HG03196 (cell line): ENCODE results near the gene TMEM31.

ENCODE experiments used
- ATAC-seq: cut with Tn5 transposase; IDR thresholded peaks from one replicate; pipeline ENCODE4 v1.9.1; 2021; ENCODE audit not compliant: unreplicated experiment

TMEM31 gene, protein sequence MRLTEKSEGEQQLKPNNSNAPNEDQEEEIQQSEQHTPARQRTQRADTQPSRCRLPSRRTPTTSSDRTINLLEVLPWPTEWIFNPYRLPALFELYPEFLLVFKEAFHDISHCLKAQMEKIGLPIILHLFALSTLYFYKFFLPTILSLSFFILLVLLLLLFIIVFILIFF

DNA sequence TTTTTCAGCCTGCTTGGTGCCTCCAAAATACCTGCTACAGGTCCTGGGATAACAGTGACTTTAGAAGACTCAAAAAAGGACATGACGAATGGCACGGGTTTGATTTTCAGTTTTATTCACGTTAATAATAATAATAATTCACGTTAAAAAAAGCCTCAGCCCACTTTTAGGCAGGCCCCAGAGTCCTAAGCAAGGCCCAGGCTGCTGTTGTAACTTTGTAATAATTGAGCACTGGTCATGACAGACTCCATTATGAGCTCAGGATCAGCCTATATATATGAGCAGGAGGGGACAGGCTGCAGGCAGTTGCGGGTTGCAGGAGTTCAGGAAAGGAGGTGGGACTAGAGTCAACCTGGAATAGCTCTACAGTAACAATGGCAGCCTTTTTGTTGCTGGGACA is at the start of gene TMEM31:
TSS of gene TMEM31 (plus strand) at position 301 of the 400 bp plus-strand sequence. CDS start 1,350 bp downstream, outside the sequence.
- ATAC-seq = no peak

DNA sequence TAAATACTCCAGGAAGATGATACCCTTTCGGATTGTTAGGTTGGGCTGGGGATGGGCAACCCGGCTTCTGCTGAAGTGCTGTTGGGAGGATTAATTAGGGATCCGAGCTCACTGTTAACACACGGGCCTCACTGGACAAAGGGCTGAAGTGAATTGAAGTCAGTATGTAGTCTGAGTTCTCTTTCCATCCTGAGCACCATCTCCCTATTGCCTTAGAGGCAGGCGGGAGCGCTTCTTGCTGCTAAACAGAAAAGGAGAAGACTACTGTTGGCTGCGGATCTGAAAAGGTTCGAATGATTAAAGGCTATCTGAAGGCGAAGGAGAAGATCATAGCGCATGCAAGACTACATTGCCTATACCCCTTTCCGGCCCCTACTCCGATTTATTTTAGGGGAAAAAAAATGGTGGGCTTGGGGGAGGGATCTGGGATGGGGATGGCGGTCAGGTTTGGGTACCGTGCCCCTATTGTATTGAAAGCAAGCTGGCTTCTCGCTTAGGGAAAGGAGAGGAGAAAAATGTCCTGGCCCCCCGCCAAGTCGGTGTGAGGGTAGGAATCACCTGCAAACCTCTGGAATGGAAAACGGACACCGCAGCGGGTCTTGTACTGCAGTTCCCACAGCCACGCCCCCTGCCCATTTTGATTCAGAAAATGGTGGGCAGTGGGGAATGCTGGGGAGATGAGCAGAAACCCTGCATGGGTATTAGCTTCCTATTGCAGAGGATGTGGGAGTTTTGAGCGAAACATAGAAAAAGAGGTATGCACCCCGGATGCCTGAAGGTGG is 46.5 kb upstream of the TMEM31 start:
- ATAC-seq = no peak

DNA sequence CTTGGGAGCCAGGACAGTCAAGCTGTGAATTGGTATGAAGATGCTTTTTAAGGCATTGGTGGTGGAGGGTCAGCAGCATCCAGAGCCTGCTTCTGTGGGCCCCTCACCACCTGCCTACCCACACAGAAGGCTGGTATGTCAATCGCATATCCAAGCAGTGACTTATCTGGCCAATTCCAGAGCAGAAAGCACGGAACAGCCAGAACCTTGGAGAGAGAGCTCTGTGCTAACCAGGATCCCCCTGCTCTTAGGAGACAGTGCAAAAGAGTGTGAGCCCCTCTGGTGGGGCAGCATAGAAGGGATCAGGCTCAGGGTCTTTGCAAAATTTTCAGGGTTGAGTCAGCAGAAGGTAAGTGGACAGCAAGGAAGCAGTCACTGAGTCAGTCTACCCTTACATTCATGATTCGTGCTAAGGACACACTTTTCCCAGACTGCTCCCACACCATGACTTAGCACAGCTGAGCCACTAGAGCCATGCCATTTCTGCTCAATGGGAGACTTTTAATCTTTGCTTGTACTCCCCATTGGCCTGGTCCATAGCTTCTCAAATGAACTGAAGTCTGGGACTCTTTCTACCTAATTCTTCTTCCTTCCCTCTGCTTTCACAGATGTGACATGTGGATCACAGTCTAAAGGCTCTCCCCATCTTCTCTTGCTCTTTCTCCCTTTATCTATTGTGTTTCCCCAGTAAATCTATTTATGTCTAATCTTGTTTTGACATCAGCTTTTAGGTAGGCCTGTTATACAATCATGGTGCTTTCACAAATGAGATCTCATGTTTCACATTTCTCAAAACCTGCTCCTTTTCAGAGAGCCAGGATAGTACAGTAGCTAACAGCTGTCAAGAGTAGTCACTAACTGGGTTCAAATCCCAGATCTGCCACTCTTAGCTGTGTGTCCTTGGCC is 44.3 kb upstream of the TMEM31 start:
- ATAC-seq = no peak

DNA sequence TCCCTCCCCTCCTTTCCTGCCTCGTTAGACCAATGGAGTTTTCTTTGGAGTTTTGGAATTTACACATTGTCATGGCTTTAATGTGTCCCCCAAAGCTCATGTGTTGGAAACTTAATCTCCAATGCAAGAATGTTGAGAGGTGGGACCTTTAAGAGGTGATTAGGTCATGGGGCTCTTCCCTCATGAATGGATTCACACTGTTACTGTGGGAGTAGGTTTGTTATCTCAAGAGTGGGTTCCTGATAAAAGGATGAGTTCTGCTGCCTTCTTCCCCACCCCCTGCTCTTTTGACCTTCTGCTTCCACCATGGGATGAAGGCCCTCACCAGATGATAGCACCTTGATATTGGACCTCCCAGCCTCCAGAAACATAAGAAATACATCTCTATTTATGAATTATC is 41.0 kb upstream of the TMEM31 start:
- ATAC-seq = no peak

GRCh38 chrX:103674531-103675454 is 35.9 kb upstream of the TMEM31 start:
- ATAC-seq = no peak

DNA sequence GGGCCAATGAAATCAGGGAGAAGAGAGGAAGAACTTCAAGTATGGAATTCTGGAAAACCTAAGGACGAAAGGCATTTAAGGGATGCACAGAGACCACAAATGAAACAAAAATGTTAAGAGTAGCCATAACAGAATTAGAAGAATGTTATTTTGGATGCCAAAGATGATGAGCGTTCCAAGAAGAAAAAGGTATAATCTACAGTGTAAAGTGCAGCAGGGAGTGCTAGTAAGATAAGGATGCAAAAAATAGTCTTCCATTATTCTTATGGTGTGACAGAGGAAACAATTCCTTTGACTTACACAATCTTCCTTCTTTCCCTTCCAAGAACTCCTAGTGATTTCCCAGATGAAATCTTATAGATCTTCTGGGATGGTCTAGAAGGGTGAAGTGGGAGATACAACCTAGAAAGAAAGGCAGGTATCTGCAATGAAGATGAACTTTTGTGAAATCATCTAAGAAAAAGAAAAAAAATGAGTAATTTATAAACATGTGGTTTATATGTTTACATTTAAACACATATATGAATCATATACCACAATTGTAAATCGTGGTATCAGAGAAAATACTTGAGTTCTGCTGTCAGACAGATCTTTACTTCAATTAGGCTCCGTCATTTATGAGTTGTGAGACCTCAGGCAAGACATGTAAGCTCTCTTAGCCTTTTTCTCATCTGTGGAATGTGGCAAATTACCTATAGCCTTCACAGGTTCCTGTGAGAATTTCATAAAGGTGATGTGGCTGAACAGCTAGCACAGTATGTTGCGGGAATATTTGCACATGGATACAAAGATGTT is 32.3 kb upstream of the TMEM31 start:
- no peak for ATAC-seq

DNA sequence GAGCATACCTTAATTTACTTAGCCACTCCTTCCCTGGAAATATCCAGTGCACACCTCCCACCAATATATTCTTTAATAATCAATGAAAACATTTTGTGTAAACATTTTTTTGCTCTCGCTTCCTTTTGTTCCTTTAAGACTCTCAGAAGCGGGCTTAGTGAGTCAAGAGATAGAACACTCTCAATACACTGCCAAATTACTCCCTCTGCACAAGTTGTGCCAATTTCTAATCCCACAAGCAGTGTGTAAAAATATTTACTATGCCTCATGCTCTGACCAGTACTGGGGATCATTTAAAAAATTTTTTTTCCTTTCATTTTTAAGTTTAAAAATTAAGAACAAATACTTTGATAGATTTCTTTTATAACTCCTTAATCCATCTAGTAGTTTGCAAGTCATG is 29.3 kb upstream of the TMEM31 start:
- no peak for ATAC-seq

GRCh38 chrX:103685396-103685795 is 25.3 kb upstream of the TMEM31 start:
- no peak for ATAC-seq

- ATAC-seq = peak; percentile 94
Observed at GRCh38 chrX:103686199-103687072, 24.3 kb upstream of the TMEM31 start, which contains the start of gene MORF4L2. Gene MORF4L2 (minus strand): TSS chrX:103686699. CDS start chrX:103677027, 9,672 bp downstream.

- ATAC-seq = peak; percentile 54
Observed at GRCh38 chrX:103687073-103687695, 23.5 kb upstream of the TMEM31 start.

GRCh38 chrX:103687696-103688201 is 23.0 kb upstream of the TMEM31 start:
- ATAC-seq = no peak

DNA sequence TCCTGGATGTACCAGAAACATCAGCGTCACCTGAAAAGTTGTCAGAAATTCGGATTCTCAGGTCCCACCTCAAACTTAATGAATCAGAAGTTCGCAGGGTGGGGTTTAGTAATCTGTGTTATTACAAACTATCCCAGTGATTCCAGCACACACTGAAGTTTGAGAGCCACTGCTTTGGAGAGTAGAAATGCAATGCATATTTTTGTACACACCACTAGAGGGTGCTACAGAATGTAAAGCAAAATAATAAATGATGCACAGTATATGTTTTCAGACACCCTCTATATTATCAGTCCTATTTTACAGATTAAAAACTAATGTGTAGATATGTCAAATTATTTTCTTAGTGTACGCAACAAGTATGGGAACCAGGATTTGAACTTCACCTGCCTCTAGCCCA is 21.8 kb upstream of the TMEM31 start:
- ATAC-seq = no peak

DNA sequence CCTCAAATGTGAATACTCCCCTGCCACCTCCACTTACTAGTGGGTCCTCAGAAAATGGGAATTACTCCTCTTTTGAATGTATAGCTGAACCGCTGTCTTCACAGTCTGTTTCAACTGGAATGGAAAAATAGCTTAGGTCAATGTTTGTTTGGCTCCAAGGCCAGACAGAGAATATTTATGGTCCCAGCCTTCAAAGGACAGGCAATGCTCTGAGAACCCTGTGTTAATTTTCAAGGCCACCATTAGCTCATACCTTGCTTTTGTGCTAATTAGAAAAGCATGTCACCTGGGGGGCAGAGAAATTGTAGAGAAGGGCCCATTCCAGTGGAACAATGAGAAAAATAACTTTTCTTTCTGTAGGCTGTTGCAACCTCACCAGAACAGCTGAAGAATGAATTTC is 19.6 kb upstream of the TMEM31 start:
- ATAC-seq = no peak

GRCh38 chrX:103697687-103698086 is 13.0 kb upstream of the TMEM31 start:
- ATAC-seq = no peak

- ATAC-seq = no peak
Observed at GRCh38 chrX:103699243-103699642, 11.5 kb upstream of the TMEM31 start.

- ATAC-seq = no peak
Observed at GRCh38 chrX:103704863-103705262, 5.8 kb upstream of the TMEM31 start.

DNA sequence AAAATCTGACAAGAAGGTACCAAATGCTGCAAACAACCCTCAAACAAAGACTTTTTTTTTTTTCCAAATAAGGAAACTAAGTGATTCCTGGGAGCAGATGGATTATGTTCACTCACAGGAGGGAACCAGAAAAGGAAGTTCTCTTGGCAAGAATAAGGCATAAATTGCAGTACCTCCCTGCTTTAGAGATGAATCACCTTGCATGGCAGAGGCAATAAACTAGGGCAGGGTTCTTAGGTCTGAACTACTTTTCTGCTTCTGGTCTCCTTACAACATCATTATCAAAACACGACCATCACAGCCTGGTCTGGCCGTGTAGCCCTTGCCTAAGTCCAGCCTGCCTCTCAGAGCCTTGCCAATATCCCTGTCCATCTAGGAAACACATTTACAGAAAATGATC is 6.3 kb downstream of the TMEM31 start:
- no peak for ATAC-seq

DNA sequence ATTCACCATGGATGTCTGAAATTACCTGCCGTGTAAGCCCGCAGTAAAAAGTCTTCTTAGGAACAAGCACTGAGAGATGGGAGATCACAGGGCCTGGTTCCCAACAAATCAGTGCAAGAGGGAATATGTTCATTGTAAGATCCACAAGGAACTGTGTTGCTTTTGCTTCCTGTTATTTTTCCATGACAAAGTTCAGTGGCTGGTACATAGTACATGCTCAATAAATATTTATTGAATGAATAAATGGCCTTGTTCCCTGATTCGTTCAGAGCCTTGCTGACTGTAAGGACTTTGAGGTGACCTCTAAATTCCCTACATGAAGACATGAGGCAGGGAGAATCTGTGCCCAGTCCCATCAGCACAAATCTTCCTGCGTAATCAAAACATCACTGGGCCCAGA is 7.4 kb downstream of the TMEM31 start:
- ATAC-seq = no peak
